Transverse colon (tissue), 4 donors: ENCODE data around the gene USP4. TPM values are rescaled to one million over a fixed set of nuclear protein-coding genes. Genes with fewer than 3 reads are reported as not detected.

ENCODE experiments used
- DNase-seq: peaks from one replicate; pipeline ENCODE4 v3.0.0-alpha.2; 2019
- H3K27ac ChIP-seq, 4 donors: fragments of 200-600 bp; sonication (generic); 2 replicates each; pipeline ENCODE4 v1.5.1; 2016 to 2018; ENCODE audit warnings: inconsistent platforms in 4 of 4
- H3K27me3 ChIP-seq: fragments of 200-600 bp; sonication (generic); 2 replicates; pipeline ENCODE4 v1.5.1; 2017; ENCODE audit warnings: inconsistent platforms
- H3K36me3 ChIP-seq, 4 donors: fragments of 200-600 bp; sonication (generic); 2 replicates each; pipeline ENCODE4 v1.5.1; 2017 to 2019; ENCODE audit warnings: inconsistent platforms in 4 of 4
- H3K4me1 ChIP-seq, 4 donors: fragments of 200-600 bp; sonication (generic); 2 replicates each; pipeline ENCODE4 v1.5.1; 2017 to 2020; ENCODE audit warnings: inconsistent platforms in 4 of 4
- H3K4me3 ChIP-seq, 4 donors: fragments of 200-600 bp; sonication (generic); 1 replicate in 1 of 4; 2 replicates in 3 of 4; pipeline versions ENCODE4 v1.5.1 to v1.6.1; 2017 to 2019; ENCODE audit warnings: inconsistent platforms in 4 of 4
- H3K9me3 ChIP-seq, 2 donors: fragments of 200-600 bp; sonication (generic); 2 replicates each; pipeline ENCODE4 v1.5.1; 2017 to 2019; ENCODE audit warnings: inconsistent platforms in 2 of 2
- CTCF ChIP-seq, 5 experiments: fragments of 200-600 bp in 3 of 5; fragments of 450-650 bp in 2 of 5; sonication (generic) in 3 of 5; IDR thresholded peaks; 1 replicate in 2 of 5; 2 replicates in 3 of 5; pipeline ENCODE4 v1.5.1; 2016 to 2017; ENCODE audit warnings: antibody characterized with exemption in 5 of 5, inconsistent platforms in 3 of 5, mild to moderate bottlenecking in 2 of 5, moderate library complexity in 1 of 5
- EP300 ChIP-seq: sonication (generic); formaldehyde crosslinking; IDR thresholded peaks from one replicate; pipeline ENCODE4 v1.6.1; 2017; ENCODE audit warnings: antibody characterized with exemption, low read depth
- POLR2A ChIP-seq: fragments of 450-650 bp; IDR thresholded peaks from one replicate; pipeline ENCODE4 v1.6.1; 2016; ENCODE audit warnings: antibody characterized with exemption, mild to moderate bottlenecking, moderate library complexity
- POLR2AphosphoS5 ChIP-seq, 3 donors: sonication (generic); formaldehyde crosslinking; IDR thresholded peaks; one replicate each; pipeline ENCODE4 v1.6.1; 2016; ENCODE audit warnings: antibody characterized with exemption in 3 of 3
- WGBS, 2 donors: methylation state at CpG; one replicate each; pipeline ENCODE4 v1.1.5; 2018; ENCODE audit warnings: low coverage in 1 of 2; 5-methylcytosine and 5-hydroxymethylcytosine counted together
- in situ Hi-C, 4 donors: fragments of 200-750 bp; cut with MboI; loops; one replicate each; pipeline versions ENCODE4 v1.15.0 to v1.15.1; 2017; ENCODE audit warnings: low sequenced_read_pairs in 3 of 4, low pct_ligation_motif_present in 1 of 4, low pct_unique_long_range_greater_than_20kb in 1 of 4
- intact Hi-C: fragments of 100-400 bp; cut with DNase I; formaldehyde crosslinking; loops from one replicate; pipeline ENCODE4 v1.15.1; 2023; ENCODE audit warnings: low total_unique reads
- total RNA-seq, 4 donors: library from RNA; depleted of rRNA; stranded (reverse); fragments of >200 nt; gene quantifications; one replicate each; pipeline ENCODE4 v1.1.0, GENCODE V29; 2016

USP4 gene
- total RNA-seq, 4 donors from 2014 or later = 11.1 to 39.6 (median 27.0) TPM

GRCh38 chr3:49378249-49378895 lies 38.5 kb upstream of the USP4 start:
- no peak overlapping the region for H3K4me3 ChIP-seq
- 83% methylated on average over 11 of the region's 11 CpGs; no CpG with 5 or more reads in 1 of the 2 donors for WGBS, 2 donors

GRCh38 chr3:49377483-49377882 lies 37.6 kb upstream of the USP4 start:
- in situ Hi-C loops (no loop called here), intact Hi-C loops (no loop called here)
- Histone ChIP-seq H3K36me3 (peaks cover 0 to 28% (median 13%) of the 10 kb centered on the region in 4 donors), H3K9me3 (no peaks in the 10 kb centered on the region), H3K27me3 (no peaks in the 10 kb centered on the region), H3K4me1 (peaks cover 0 to 31% (median 14%) of the 10 kb centered on the region in 4 donors), H3K27ac (no peak overlapping the region), H3K4me3 (no peak overlapping the region)
- 82% methylated on average over 1 of the region's 1 CpG; no CpG with 5 or more reads in 1 of the 2 donors for WGBS, 2 donors
- TF ChIP-seq EP300 (no peak), CTCF (IDR thresholded peaks at IDR 0.05) (no peak), POLR2AphosphoS5 (IDR thresholded peaks at IDR 0.05) (no peak), POLR2A (no peak)
- DNase-seq = no peak

More at GRCh38 chr3:49378249-49378895, 38.5 kb upstream of the USP4 start:
- intact Hi-C loops = no loop called here
- Histone ChIP-seq H3K27me3 (no peaks in the 10 kb centered on the region), H3K9me3 (no peaks in the 10 kb centered on the region), H3K27ac (no peak overlapping the region), H3K36me3 (peaks cover 0 to 20% (median 9%) of the 10 kb centered on the region in 4 donors), H3K4me1 (peaks cover 0 to 34% (median 21%) of the 10 kb centered on the region in 4 donors)
- in situ Hi-C loops = no loop called here
- TF ChIP-seq POLR2AphosphoS5 (IDR thresholded peaks at IDR 0.05) (no peak), EP300 (no peak), POLR2A (no peak), CTCF (IDR thresholded peaks at IDR 0.05) (no peak)
- peak; percentile 13 for DNase-seq

- no peak overlapping the region for H3K27ac ChIP-seq
- in situ Hi-C loops (no loop called here), intact Hi-C loops (no loop called here)
- H3K4me3 ChIP-seq = no peak overlapping the region
- peaks cover 0 to 7% (median 1%) of the 10 kb centered on the region in 4 donors for H3K4me1 ChIP-seq
- peaks cover 0 to 62% (median 18%) of the 10 kb centered on the region in 4 donors for H3K36me3 ChIP-seq
- TF ChIP-seq POLR2A = no peak
- TF ChIP-seq POLR2AphosphoS5 (IDR thresholded peaks at IDR 0.05) = no peak
- TF ChIP-seq CTCF (IDR thresholded peaks at IDR 0.05) = no peak
- no peak for TF ChIP-seq EP300
- H3K27me3 ChIP-seq = no peaks in the 10 kb centered on the region
- DNase-seq = no peak
- H3K9me3 ChIP-seq = no peaks in the 10 kb centered on the region
Observed at GRCh38 chr3:49371946-49372345, 32.1 kb upstream of the USP4 start.

GRCh38 chr3:49370585-49371290 lies 30.9 kb upstream of the USP4 start:
- Histone ChIP-seq H3K4me3 (no peak overlapping the region), H3K27me3 (no peaks in the 10 kb centered on the region), H3K4me1 (peaks cover 0 to 7% (median 1%) of the 10 kb centered on the region in 4 donors), H3K27ac (no peak overlapping the region), H3K36me3 (peaks cover 0 to 67% (median 22%) of the 10 kb centered on the region in 4 donors), H3K9me3 (no peaks in the 10 kb centered on the region)
- TF ChIP-seq CTCF (IDR thresholded peaks at IDR 0.05) (no peak), POLR2A (no peak), POLR2AphosphoS5 (IDR thresholded peaks at IDR 0.05) (no peak), EP300 (no peak)
- in situ Hi-C loops = no loop called here
- intact Hi-C loops = no loop called here
- WGBS, 2 donors = 92 to 93% methylated on average over 3 to 6 of the region's 6 CpGs
- DNase-seq = no peak
